NB4 (cell line): ENCODE measurements around the gene CD44.

Experiments used
- MYC ChIP-seq: IDR thresholded peaks from 2 replicates; pipeline ENCODE4 v1.6.1; 2011; ENCODE audit warnings: low read depth, low read length
- POLR2A ChIP-seq: IDR thresholded peaks from 2 replicates; pipeline ENCODE4 v1.6.1; 2011; ENCODE audit warnings: mild to moderate bottlenecking; ENCODE audit not compliant: insufficient read length; ENCODE audit errors: extremely low read depth
- TF ChIP-seq, protein P1 (sequence below): IDR thresholded peaks from one replicate; pipeline ENCODE4 v1.5.1; 2012; ENCODE audit warnings: low read depth, low read length

DNA sequence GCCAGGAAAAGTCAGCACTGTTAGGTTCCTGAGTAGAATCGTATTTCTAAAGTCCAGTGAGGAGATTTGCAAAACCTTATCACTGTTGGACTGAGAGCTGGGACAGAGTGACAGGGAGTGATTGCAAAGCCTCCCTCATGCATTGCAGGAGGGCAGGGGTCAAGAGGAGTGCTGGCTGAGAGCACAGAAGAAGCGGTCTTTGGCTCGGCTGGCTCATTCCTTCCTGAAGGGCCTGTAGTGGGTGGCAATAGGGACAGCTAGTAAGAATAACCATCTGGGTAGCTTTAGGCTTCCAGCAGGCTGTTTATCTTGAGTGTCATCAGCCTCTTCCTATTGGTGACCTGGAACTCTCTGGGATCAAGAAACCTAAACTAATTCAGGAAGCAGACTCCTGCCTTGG is 53.4 kb downstream of the CD44 start:
- TF ChIP-seq, protein P1, sequence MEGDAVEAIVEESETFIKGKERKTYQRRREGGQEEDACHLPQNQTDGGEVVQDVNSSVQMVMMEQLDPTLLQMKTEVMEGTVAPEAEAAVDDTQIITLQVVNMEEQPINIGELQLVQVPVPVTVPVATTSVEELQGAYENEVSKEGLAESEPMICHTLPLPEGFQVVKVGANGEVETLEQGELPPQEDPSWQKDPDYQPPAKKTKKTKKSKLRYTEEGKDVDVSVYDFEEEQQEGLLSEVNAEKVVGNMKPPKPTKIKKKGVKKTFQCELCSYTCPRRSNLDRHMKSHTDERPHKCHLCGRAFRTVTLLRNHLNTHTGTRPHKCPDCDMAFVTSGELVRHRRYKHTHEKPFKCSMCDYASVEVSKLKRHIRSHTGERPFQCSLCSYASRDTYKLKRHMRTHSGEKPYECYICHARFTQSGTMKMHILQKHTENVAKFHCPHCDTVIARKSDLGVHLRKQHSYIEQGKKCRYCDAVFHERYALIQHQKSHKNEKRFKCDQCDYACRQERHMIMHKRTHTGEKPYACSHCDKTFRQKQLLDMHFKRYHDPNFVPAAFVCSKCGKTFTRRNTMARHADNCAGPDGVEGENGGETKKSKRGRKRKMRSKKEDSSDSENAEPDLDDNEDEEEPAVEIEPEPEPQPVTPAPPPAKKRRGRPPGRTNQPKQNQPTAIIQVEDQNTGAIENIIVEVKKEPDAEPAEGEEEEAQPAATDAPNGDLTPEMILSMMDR, result no peak
- TF ChIP-seq MYC (no peak), POLR2A (no peak)
